ENCODE measurements around the gene CRCP. TPM values are rescaled to one million over a fixed set of nuclear protein-coding genes. Genes with fewer than 3 reads are reported as not detected.
A peak's percentile ranks its signal among the peaks of the same experiment; 100 is the strongest.
"Not testable (repeated sequence)": the region's sequence is repeated elsewhere in the genome, so short reads cannot be mapped to it uniquely, and the experiment has no call there.

The CRCP gene
- 21.7 TPM for polyA plus RNA-seq (2013, experiment 1 of 2)
- polyA plus RNA-seq (2013, experiment 2 of 2): 23.5 TPM

GRCh38 chr7:66114743-66115649 lies at the start of gene CRCP:
Gene CRCP (plus strand): TSS chr7:66114847. CDS start chr7:66114963, 116 bp downstream.
- peak within 1 kb of the TSS; percentile 94 for H3K4me3 ChIP-seq (ENCODE audit: low read length)
- peak within 1 kb of the TSS; percentile 91 for H3K27ac ChIP-seq (ENCODE audit: low read depth, low read length)
- H3K9me3 ChIP-seq (ENCODE audit: insufficient read depth, low read depth, low read length): no peaks in the 10 kb centered on the region
- peaks cover 5% of the 10 kb centered on the region; the same call in 1 of the 2 replicates for H3K4me1 ChIP-seq (ENCODE audit: insufficient read depth, low read length)
- peak within 1 kb of the TSS; percentile 97 for H3K9ac ChIP-seq (ENCODE audit: low read depth, low read length)
- no peaks in the 10 kb centered on the region for H3K27me3 ChIP-seq (ENCODE audit: insufficient read depth, low read length)
- peaks cover 9% of the 10 kb centered on the region; the same call in 1 of the 2 replicates for H3K36me3 ChIP-seq (ENCODE audit: insufficient read depth, low read length)
- WGBS: 1% methylated on average over 67 of the region's 67 CpGs

DNA sequence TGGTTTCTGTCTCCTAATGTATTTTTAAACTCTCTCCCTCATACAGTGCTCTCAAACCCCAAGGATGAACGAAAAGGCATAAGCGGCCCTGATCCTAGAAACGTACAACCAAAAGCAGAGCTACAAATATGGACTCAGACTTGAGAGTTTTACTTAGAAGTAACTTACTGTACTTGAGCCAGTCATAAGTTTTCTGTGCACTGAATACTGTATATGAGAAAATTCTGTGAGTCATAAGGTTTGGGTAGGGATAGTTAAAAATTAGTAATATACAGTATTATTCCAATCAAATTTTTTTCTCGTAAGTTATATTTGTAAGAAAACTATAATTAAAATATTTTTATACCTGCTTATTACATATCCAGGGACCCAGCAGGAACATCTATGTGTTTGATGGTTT lies 44.9 kb upstream of the CRCP start:
- Histone ChIP-seq H3K9ac (ENCODE audit: low read depth, low read length) (no peak overlapping the region), H3K4me1 (ENCODE audit: insufficient read depth, low read length) (no peaks in the 10 kb centered on the region), H3K27ac (ENCODE audit: low read depth, low read length) (no peak overlapping the region), H3K27me3 (ENCODE audit: insufficient read depth, low read length) (no peaks in the 10 kb centered on the region), H3K4me3 (ENCODE audit: low read length) (no peak overlapping the region), H3K36me3 (ENCODE audit: insufficient read depth, low read length) (no peaks in the 10 kb centered on the region), H3K9me3 (ENCODE audit: insufficient read depth, low read depth, low read length) (no peaks in the 10 kb centered on the region)
- WGBS: 93% methylated on average over 3 of the region's 4 CpGs

- Histone ChIP-seq H3K36me3 (ENCODE audit: insufficient read depth, low read length) (no peaks in the 10 kb centered on the region), H3K9me3 (ENCODE audit: insufficient read depth, low read depth, low read length) (no peaks in the 10 kb centered on the region), H3K27ac (ENCODE audit: low read depth, low read length) (no peak overlapping the region), H3K9ac (ENCODE audit: low read depth, low read length) (no peak overlapping the region), H3K27me3 (ENCODE audit: insufficient read depth, low read length) (no peaks in the 10 kb centered on the region), H3K4me3 (ENCODE audit: low read length) (no peak overlapping the region), H3K4me1 (ENCODE audit: insufficient read depth, low read length) (no peaks in the 10 kb centered on the region)
- 96% methylated on average over 1 of the region's 1 CpG for WGBS
Observed at GRCh38 chr7:66070222-66070621, 44.4 kb upstream of the CRCP start.

DNA sequence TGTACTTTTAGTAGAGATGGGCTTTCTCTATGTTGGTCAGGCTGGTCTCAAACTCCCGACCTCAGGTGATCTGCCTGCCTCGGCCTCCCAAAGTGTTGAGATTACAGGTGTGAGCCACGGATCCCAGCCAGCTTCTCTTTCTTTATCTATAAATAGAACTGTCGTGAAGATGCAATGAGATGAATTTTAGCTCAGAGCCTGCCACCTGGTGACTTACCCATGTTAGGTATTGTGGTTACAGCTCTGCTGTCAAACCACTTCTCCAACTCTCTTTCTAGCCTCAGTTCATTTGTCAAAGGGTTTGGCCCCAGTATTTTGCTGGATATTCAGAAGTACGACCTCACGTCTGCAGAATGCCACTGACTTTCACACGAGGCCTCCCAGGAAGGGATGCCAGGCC lies 42.4 kb upstream of the CRCP start:
- not testable (repeated sequence) for H3K4me1 ChIP-seq (ENCODE audit: insufficient read depth, low read length); H3K4me3 ChIP-seq (ENCODE audit: low read length); H3K27me3 ChIP-seq (ENCODE audit: insufficient read depth, low read length); H3K36me3 ChIP-seq (ENCODE audit: insufficient read depth, low read length); H3K27ac ChIP-seq (ENCODE audit: low read depth, low read length); H3K9ac ChIP-seq (ENCODE audit: low read depth, low read length); H3K9me3 ChIP-seq (ENCODE audit: insufficient read depth, low read depth, low read length)
- WGBS: 87% methylated on average over 6 of the region's 7 CpGs

DNA sequence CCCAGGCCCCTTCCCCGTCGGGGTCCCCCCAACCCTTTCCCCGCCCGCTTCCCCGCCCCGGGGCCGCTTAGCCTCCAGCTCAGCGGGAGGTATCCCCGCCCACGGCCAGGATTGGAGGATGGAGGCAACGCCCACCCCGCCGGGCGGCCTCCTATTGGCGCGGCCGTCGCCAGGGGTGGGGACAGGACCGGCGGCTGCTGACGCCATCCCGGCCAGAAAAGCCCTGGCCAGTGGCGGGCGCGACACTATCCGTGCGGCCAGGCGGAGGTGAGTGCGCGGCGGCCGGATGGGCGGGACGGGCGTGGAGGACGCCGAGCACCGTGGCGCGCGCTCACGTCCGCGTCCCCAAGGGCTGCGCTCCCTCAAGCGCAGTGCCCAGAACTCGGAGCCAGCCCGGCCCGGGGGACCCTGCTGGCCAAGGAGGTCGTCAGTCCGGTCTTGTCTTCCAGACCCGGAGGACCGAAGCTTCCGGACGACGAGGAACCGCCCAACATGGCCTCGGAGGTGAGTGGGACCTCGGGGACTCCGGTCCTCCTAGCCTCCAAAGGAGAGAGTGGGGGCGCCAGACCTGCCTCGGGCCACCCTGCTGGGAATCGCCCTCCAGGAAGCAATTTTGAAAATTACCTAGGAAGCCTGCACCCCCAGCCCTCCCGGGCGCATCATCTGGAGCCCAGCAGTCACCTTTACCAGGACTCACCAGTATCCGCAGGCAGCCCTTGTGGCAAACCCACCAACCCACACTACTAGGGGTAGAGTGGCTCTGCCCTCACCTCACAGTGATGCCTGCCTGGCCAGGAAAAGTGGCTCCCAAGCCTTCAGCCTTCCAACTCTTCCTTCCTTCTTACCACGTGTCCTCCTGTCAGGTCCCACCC lies 38.8 kb upstream of the CRCP start, which contains the start of gene ASL:
TSS of gene ASL (plus strand) at position 230 of the 872 bp plus-strand sequence. CDS start at position 493, 263 bp downstream.
- Histone ChIP-seq H3K27me3 (ENCODE audit: insufficient read depth, low read length) (no peaks in the 10 kb centered on the region), H3K27ac (ENCODE audit: low read depth, low read length) (peak within 1 kb of the TSS; percentile 46), H3K4me1 (ENCODE audit: insufficient read depth, low read length) (no peaks in the 10 kb centered on the region), H3K4me3 (ENCODE audit: low read length) (peak within 1 kb of the TSS; percentile 88), H3K9ac (ENCODE audit: low read depth, low read length) (peak within 1 kb of the TSS; percentile 78), H3K9me3 (ENCODE audit: insufficient read depth, low read depth, low read length) (no peaks in the 10 kb centered on the region), H3K36me3 (ENCODE audit: insufficient read depth, low read length) (peaks cover 4% of the 10 kb centered on the region; the same call in 1 of the 2 replicates)
- under 1% methylated on average over 67 of the region's 67 CpGs for WGBS

DNA sequence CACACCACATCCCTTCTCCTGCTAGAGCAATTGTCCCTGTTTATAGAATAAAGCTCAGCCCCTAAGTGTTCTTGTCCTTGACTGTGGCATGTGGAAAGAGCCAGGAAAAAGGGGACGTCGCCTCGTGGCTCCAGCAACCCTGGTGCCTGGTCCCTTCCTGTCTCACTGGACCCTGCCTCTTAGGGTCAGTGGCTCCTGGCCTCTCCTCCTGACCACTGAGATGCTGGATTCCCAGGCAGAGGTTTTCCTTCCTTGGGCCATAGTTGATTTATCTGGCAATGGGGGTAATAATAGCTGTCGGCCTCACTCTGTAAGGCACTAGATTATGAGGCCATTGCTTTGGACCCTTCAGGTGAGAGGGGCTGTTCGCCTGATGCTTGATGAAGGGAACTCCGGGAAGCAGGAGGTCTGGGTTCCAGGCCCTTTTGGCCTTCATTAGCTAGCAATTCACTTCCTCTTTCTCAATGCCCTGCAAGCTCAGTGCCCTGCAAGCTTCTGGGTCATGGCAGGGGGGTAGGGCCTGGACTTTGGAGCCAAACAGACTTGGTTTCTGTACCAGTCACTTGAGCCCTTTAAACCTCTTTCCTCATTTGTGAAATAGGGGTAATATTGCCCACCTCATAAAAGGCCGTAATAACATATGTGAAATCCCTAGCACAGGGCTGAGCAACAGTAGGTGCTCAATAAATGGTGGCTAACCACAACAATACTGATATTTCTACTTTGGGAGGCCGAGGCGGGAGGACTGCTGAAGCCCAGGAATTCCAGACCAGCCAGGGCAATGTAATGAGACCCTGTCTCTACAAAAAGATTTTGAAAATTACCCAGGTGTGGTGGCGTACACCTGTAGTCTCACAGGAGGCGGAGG lies 38.0 kb upstream of the CRCP start:
- Histone ChIP-seq H3K4me3 (ENCODE audit: low read length) (peak overlapping the region; percentile 88), H3K9ac (ENCODE audit: low read depth, low read length) (peak overlapping the region; percentile 78), H3K4me1 (ENCODE audit: insufficient read depth, low read length) (no peaks in the 10 kb centered on the region), H3K27ac (ENCODE audit: low read depth, low read length) (no peak overlapping the region), H3K36me3 (ENCODE audit: insufficient read depth, low read length) (peaks cover 4% of the 10 kb centered on the region; the same call in 1 of the 2 replicates), H3K27me3 (ENCODE audit: insufficient read depth, low read length) (no peaks in the 10 kb centered on the region), H3K9me3 (ENCODE audit: insufficient read depth, low read depth, low read length) (no peaks in the 10 kb centered on the region)
- WGBS: 84% methylated on average over 11 of the region's 11 CpGs

- Histone ChIP-seq H3K4me1 (ENCODE audit: insufficient read depth, low read length) (no peaks in the 10 kb centered on the region), H3K4me3 (ENCODE audit: low read length) (no peak overlapping the region), H3K27ac (ENCODE audit: low read depth, low read length) (no peak overlapping the region), H3K27me3 (ENCODE audit: insufficient read depth, low read length) (no peaks in the 10 kb centered on the region), H3K36me3 (ENCODE audit: insufficient read depth, low read length) (peaks cover 9% of the 10 kb centered on the region), H3K9me3 (ENCODE audit: insufficient read depth, low read depth, low read length) (no peaks in the 10 kb centered on the region), H3K9ac (ENCODE audit: low read depth, low read length) (no peak overlapping the region)
- WGBS: 96% methylated on average over 5 of the region's 5 CpGs
Observed at GRCh38 chr7:66078067-66078466, 36.6 kb upstream of the CRCP start.

GRCh38 chr7:66082083-66082482 lies 32.6 kb upstream of the CRCP start:
- H3K27ac ChIP-seq (ENCODE audit: low read depth, low read length): no peak overlapping the region
- H3K36me3 ChIP-seq (ENCODE audit: insufficient read depth, low read length): peaks cover 9% of the 10 kb centered on the region
- no peaks in the 10 kb centered on the region for H3K4me1 ChIP-seq (ENCODE audit: insufficient read depth, low read length)
- no peak overlapping the region for H3K9ac ChIP-seq (ENCODE audit: low read depth, low read length)
- H3K4me3 ChIP-seq (ENCODE audit: low read length): no peak overlapping the region
- 98% methylated on average over 6 of the region's 6 CpGs for WGBS
- H3K27me3 ChIP-seq (ENCODE audit: insufficient read depth, low read length): no peaks in the 10 kb centered on the region
- H3K9me3 ChIP-seq (ENCODE audit: insufficient read depth, low read depth, low read length): no peaks in the 10 kb centered on the region

GRCh38 chr7:66082886-66083415 lies 31.7 kb upstream of the CRCP start:
- Histone ChIP-seq H3K4me1 (ENCODE audit: insufficient read depth, low read length) (no peaks in the 10 kb centered on the region), H3K9ac (ENCODE audit: low read depth, low read length) (no peak overlapping the region), H3K36me3 (ENCODE audit: insufficient read depth, low read length) (peaks cover 9% of the 10 kb centered on the region), H3K27ac (ENCODE audit: low read depth, low read length) (no peak overlapping the region), H3K4me3 (ENCODE audit: low read length) (no peak overlapping the region), H3K27me3 (ENCODE audit: insufficient read depth, low read length) (no peaks in the 10 kb centered on the region), H3K9me3 (ENCODE audit: insufficient read depth, low read depth, low read length) (no peaks in the 10 kb centered on the region)
- 96% methylated on average over 16 of the region's 16 CpGs for WGBS

- peaks cover 9% of the 10 kb centered on the region for H3K36me3 ChIP-seq (ENCODE audit: insufficient read depth, low read length)
- H3K4me1 ChIP-seq (ENCODE audit: insufficient read depth, low read length): no peaks in the 10 kb centered on the region
- no peaks in the 10 kb centered on the region for H3K27me3 ChIP-seq (ENCODE audit: insufficient read depth, low read length)
- WGBS: 82% methylated on average over 2 of the region's 2 CpGs
- H3K4me3 ChIP-seq (ENCODE audit: low read length): no peak overlapping the region
- H3K9ac ChIP-seq (ENCODE audit: low read depth, low read length): no peak overlapping the region
- no peaks in the 10 kb centered on the region for H3K9me3 ChIP-seq (ENCODE audit: insufficient read depth, low read depth, low read length)
- H3K27ac ChIP-seq (ENCODE audit: low read depth, low read length): no peak overlapping the region
Observed at GRCh38 chr7:66083677-66084076, 31.0 kb upstream of the CRCP start.

Measured in HUES64 (cell line).